Hematopoietic multipotent progenitor cell treated with erythropoietin and hydrocortisone succinate and interleukin-3 and kit ligand, for 15 days (in vitro differentiated cells): ENCODE measurements around the gene CITED4.
A peak's percentile ranks its signal among the peaks of the same experiment; 100 is the strongest.
"Not testable (repeated sequence)": the region's sequence is repeated elsewhere in the genome, so short reads cannot be mapped to it uniquely, and the experiment has no call there.

Source experiments
- DNase-seq: peaks from one replicate; pipeline ENCODE4 v3.0.0-alpha.2; 2015; ENCODE audit warnings: low spot score

Gene CITED4

DNA sequence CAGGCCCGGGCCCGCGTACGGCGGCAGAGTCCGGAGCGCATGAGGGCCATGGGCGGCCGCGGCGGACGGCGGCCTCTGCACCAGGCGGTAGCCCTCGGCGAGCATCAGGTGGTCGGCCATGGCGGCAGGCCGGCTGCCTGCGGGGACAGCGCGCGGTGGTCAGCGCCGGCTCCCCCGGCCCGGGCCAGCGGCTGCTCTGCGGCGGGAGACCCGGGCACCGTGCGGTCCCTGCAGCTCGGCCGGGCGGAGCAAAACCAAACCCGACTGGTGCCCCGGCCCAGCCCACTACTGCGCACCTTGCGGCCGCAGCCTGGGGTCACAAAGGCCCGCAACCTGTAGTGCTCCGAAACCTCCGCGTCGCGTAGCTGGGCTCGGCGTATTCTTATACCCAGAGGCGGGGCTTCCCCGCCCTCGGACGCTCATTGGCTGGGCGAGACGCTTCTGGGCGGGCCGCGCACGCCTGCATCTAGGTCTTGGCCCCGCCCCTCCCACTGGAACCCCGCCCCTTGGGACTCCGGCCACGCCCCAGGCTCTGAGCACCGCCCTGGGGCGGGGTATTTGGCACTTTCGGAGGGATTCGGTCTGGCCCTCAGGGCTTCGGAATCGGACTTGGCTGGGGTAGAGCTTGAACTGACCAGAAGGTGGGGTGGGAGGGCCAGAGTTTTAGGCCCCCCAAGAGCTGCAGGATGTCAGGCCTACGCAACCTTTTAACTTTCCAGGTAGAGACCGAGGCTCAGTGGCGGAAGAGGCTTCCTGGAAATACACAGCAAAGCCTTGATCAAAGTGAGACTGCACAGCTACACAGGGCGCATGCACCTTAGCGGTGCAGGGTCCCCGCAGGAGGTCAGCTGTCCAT, at the start of gene CITED4:
Gene CITED4, minus strand, starts transcription at position 356 of the 856 bp plus-strand sequence. Its CDS starts 236 bp downstream, at position 120.
- DNase-seq: peak; percentile 94

DNA sequence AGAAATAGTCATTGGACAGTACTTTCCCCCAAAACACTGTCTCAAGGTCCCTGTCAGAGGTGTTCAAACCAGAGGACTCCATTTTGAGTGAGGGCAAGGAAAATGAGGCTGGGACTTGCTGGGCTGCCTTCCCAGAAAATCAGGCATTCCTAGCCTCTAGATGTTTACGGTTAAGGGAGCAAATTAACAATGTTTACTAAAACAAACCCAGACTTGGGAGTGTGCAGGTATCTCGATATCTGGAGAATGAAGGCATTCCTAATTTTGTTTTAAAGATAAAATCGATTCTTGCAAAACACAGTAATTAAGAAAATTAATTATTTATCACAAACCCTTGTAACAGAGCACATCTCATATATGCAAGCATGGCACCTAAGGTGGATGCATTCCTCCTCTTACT, 48.9 kb upstream of the CITED4 start:
- no peak for DNase-seq

DNA sequence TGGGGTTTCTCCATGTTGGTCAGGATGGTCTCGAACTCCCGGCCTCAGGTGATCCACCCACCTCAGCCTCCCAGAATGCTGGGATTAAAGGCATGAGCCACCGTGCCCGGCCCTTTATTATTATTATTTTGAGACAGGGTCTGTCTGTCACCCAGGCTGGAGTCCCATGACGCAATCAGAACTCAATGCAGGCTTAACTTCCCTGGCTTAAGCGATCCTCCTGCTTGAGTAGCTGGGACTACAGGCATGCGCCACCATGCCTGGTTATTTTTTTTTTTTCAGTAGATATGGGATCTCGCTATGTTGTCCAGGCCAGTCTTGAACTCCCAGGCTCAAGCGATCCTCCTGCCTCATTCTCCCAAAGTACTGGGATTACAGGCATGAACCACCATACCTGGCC, 47.1 kb upstream of the CITED4 start:
- DNase-seq: no peak

DNA sequence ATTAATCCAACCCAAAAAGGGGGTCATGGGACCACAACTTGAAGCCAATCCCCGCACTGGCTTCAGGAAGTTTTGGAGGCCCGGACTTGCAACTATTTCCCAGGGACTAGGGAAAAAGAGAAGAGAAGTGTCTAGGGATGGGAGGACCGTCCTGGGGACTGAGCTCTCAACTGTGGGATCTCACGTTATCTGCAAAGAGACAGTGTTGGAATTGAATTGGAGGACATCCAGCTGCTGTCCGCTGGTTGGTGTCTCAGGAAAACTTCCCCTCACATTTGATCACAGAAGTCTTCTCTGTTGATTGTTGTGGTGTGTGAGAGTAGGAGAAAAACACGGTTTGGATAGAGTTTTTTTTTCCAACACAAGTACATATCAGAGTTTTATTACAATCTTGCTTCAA, 46.2 kb upstream of the CITED4 start:
- no peak for DNase-seq

DNA sequence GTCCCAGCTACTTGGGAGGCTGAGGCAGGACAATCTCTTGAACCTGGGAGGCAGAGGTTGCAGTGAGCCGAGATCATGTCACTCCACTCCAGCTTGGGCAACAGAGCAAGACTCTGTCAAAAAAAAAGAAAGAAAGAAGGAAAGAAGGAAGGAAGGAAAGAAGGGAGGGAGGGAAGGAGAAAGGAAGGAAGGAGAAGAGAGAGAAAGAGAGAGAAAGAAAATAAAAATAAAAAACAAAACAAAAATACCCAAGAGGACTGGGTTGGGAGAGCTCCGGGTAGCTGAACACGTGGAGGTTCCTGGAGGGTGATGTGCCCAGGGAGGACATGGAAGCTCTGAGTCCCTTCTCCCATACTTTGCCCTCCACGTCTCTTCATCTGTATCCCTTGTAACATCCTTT, 45.7 kb upstream of the CITED4 start:
- no peak for DNase-seq

- DNase-seq: no peak
Observed at GRCh38 chr1:40906781-40907400, 44.7 kb upstream of the CITED4 start.

GRCh38 chr1:40905061-40905460, 42.9 kb upstream of the CITED4 start:
- no peak for DNase-seq

DNA sequence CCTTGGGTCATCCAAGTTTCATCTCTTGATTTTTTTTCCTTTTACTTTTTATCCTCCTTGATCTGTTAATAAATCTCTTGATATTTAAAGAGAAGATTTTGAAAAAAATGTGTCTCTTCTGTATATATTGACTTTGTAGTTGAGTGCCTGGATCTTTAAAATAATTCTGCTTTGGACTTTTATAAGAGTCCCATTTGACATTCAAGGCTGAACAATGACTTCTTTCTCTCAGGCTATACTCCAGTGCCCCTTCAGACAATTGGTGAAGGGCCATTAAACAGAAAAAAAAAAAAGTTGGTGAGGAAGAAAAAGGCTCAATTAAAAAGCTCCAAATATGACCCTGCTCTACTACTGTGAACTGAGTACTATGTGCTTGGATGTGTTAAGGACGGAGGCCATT, 40.9 kb upstream of the CITED4 start:
- no peak for DNase-seq

DNA sequence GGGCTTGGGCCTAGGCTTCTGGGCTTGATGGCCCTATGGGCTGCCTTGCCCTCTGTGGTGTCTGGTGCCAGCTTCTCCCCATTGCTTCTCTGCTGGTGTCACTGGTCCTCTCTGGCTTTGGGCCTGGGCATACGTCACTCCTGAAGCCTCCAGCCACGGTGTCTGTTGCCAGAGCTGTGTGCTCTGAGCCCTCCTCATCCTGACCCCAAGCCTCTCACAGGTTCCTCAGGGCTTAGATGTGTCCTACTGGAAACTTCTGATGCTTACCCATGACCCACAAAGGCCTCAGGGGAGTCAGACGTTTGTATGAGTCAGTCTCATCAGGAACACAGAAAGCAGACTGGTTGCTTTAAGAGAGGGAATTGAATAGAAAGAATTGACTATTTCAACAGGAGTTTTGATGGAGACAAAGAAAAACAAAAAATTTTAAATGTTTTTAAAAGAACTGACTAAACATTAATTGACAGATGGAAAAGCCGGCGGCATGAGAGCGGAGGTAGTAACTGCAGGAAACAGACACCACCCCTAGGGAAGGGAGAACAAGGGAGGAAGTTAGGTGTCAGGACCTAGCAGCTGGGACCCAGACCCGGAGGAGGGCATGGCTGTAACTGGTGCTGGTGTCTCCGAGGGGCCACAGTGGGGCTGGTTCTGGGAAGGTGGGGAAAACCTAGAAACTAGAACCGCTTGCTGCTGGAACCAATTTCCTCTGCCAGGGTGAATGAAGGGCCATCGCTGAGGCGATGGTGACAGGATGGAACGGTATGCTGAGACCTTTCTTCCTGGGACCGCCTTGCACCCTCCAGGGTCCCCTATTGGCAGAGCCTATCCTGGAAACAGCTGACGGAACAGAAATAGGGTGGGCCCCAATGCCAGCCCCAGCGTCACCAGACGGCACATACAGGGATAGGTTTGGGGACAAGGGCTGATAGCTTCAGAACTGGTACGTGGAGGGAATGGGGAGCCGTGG, 40.0 kb upstream of the CITED4 start:
- no peak for DNase-seq

DNA sequence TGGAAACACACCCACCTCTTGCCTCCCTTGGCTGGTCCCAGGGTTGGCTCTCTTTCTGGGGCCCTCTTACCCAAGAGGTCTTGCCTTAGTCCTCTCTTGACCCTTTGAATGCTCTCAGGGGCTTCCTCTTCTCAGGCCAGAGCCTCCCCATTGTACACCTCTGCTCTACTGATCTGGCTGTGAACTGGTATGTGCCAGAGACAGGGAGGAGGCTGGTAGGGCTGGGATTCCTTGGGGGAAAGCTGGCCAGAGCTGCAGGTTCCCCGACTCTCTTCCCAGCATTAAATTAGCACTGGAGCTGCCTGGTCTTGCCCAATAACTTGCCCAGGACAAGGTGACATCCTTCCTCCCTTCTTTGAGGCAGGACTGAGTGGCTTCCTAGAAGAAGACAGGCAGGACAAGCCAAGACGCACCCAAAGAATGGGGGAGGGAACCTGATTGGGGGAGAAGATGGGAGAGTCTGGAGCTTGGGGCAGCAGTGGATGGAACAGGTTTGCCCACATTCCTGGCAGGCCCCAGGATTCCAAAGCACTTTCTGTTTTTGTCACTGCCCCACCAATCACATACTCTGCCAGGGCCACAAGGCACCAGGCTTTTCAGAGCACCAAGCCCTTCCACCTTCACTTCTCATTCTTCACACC, 37.2 kb upstream of the CITED4 start:
- DNase-seq: no peak

- DNase-seq: no peak
Observed at GRCh38 chr1:40898431-40898901, 36.3 kb upstream of the CITED4 start.

- DNase-seq: no peak
Observed at GRCh38 chr1:40897513-40897912, 35.4 kb upstream of the CITED4 start.

- no peak for DNase-seq
Observed at GRCh38 chr1:40896482-40896881, 34.3 kb upstream of the CITED4 start.

DNA sequence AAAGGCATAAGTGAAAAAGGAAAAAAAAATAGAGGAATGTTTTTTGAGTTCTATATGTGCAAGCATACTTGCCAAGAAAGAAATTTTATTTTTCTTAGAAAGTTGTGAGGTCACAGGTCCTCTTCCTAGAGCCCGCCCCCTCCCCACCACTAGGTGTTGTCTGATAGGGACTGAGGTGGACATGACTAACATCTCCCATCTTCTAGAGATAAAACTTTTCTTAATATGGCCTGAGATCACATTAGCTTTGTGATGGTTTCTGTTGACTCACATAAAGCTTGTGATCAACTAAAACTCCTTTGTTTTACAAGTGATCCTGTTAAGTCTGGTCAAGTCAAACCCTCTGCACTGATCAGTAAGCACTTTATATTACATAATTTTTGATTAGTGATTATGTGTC, 33.4 kb upstream of the CITED4 start:
- DNase-seq: no peak

- not testable (repeated sequence) for DNase-seq
Observed at GRCh38 chr1:40894858-40895257, 32.7 kb upstream of the CITED4 start.

GRCh38 chr1:40894455-40894854, 32.3 kb upstream of the CITED4 start:
- no peak for DNase-seq

DNA sequence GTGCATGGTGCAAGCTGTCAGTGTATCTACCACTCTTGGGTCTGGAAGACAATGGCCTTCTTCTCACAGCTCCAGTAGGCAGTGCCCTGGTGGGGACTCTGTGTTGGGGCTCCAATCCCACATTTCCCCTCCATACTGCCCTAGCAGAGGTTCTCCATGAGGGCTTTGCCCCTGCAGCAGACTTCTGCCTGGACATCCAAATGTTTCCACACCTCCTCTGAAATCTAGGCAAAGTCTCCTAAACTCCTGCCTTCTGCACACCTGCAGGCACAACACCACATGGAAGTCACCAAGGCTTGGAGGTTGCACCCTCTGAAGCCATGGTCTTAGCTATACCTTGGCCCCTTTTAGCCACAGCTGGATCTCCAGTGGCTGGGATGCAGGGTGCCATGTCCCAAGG, 31.8 kb upstream of the CITED4 start:
- DNase-seq: no peak

DNA sequence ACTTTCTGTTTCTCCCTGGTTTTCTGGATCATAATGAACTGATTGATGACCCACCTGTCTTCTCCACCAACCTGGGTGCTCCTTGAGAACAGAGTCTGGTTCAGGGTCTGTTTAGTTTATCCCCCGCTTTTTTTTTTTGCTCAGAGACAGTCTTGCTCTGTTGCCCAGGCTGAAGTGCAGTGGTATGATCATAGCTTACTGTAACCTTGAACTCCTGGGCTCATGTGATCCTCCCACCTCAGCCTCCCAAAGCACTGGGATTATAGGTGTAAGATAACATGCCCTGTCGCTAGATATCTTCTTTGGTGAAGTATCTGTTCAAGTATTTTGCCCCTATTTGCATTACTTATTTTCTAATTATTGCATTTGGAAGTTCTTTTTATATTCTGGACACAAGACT, 30.2 kb upstream of the CITED4 start:
- DNase-seq: no peak

DNA sequence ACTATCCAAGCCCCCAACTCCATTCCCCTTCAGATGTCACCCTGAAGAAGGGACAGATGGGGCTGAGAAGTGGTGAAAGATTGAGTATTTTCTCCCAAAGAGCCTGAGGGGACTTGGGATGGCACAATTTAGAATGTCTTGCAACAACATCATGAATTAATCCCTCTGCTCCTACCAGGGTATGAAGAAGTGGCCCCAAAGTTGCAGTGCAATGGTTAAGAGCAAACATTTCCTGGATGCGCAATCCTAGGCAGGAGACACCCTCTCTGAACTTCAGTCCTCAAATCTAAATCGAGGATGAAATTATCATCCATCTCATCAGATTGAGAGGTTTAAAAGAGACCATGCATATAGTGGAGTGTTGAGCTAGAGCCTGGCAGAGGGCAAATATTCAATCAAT, 28.6 kb upstream of the CITED4 start:
- DNase-seq: no peak

DNA sequence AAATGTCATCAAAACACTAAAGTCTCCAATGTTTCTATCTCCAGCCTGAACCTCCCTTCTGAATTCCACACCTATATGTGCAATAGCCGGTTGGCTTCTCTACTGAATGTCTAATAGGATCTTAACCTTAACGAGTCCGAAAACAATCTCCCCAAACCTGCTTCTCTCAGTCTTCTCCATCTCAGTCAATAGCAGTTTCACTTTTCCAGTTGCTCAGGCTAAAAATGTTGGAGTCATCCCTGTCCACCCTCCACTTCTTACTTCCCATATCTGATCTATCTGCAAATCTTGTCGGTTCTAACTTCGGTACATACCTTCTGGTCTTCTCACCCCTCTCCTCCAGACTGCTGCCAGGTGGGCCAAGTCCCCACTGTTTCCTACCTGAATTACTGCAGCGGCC, 25.5 kb upstream of the CITED4 start:
- no peak for DNase-seq

- DNase-seq: no peak
Observed at GRCh38 chr1:40887012-40887378, 24.8 kb upstream of the CITED4 start.
